HG03135 (cell line): ENCODE data around the gene NPNT.

ENCODE experiments used
- ATAC-seq: cut with Tn5 transposase; IDR thresholded peaks from one replicate; pipeline ENCODE4 v1.9.1; 2021; ENCODE audit warnings: mild to moderate bottlenecking, moderate library complexity; ENCODE audit not compliant: unreplicated experiment

NPNT gene

DNA sequence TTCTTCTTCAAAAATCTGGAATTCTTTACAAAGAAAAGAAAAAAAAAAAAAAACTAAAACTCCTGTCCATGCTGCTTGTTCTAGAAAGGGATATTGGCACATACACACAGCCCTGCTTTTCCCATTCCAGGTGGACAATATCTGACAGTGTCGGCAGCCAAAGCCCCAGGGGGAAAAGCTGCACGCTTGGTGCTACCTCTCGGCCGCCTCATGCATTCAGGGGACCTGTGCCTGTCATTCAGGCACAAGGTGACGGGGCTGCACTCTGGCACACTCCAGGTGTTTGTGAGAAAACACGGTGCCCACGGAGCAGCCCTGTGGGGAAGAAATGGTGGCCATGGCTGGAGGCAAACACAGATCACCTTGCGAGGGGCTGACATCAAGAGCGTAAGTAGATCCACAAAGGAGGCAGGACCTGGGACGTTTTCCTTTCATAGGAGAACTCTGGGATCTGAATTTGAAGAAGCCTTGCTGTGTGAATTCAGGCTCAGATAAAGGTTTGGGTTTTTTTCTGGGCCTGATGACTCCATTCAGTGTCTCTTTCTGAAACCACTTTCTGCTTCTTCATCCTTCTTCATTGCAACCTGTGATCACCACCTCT lies 71.9 kb downstream of the NPNT start:
- ATAC-seq = no peak

DNA sequence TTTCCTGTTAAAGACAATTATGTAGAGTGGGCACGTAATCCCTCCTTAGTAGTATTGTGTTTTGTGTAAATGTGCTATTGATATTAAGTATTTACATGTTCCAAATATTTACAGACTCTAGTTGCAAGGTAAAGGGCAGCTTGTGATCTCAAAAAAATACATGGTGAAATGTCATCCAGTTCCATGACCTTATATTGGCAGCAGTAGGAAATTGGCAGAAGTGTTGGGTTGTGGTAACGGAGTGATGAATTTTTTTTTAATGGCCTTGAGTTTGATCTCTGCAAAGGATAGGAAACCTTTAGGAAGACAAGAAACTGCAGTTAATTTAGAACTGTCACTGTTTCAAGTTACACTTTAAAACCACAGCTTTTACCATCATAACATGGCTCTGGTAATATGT lies 74.3 kb downstream of the NPNT start:
- ATAC-seq = no peak

- ATAC-seq = no peak
These were observed 75.1 kb downstream of the NPNT start for GRCh38 chr4:105970371-105970770.

DNA sequence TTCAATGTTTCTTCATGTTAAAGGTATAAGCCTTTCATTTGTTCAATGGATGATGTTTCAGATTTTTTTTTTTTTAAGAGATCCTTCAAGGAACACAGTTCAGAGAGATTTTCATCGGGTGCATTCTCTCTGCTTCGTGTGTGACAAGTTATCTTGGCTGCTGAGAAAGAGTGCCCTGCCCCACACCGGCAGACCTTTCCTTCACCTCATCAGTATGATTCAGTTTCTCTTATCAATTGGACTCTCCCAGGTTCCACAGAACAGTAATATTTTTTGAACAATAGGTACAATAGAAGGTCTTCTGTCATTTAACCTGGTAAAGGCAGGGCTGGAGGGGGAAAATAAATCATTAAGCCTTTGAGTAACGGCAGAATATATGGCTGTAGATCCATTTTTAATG lies 75.8 kb downstream of the NPNT start:
- ATAC-seq = no peak

DNA sequence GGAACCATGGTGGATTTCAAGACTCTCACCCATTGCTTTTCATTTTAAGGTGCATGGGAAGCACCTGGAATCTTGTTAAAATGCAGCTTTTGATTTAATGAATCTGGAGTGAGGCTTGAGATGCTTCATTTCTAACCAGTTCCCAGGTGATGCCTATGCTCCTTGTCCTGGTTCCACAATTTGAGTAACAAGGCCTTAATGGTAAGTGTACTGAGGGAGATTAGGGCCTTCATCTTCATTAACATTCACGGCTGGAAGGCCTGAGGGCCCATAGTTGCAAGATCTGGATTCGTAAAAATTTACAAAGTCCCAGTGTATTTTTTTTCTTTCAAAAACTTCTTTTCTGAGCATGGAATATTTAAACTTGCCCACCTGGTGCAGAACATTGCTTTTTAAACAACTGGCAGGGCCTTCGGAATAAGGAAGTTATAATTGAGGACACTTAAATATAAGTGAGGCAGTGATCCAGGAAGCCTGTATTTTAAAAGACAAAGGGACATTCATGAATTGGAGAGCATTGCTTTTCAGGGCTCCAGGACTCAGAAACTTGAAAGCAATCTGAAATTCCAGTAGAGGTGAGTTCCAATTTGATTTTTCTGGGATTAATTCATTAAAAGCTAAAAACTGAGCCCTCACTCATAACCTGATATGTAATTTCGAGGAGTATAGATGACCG lies 77.8 kb downstream of the NPNT start:
- ATAC-seq = no peak

DNA sequence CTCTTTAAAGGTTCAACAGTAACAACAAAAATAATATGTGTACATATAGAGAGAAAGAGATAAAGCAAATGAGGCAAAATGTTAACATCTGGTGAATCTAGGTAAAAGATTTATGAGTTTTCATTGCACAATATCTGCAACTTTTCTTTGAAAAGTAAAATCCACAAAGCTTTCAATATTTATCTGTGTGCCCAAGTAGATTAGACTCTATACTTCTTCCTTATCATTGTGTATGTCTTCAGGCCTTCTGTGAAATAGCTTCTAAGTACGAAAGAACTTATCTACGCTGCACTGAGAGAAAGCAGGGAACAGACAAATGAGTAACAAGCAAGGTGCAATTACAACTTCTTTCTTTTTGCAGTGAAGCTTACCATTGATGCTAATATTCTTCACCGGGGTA lies 81.6 kb downstream of the NPNT start:
- ATAC-seq = no peak

DNA sequence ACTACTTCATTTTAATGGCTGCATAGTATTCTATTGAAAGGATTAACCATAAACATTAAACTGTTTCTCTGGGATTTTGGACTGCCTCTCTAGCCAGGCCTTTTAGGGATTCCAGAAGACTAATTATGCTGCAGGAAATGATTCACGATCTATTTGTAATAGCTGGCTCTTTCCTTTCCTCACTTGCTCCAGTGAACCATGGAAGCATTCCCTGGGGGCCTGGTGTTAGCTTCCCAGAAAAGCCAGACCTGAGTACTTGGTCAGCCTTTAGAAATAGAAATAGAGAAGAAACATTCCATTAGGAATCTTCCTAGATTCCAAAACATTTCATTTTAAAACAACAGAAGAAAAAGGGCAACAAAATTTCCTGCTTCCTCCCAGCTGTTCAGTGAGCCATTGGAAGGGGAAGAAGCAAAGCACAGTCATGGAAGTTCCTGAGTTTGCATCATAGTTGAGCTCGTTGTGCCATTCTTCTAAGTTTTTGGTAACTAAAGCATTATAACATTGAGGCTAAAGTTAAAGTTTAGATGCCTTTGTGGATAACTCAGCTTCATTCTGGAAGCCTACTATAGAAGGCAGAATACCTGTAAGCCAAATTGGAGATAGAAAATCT lies 83.5 kb downstream of the NPNT start:
- no peak for ATAC-seq

- no peak for ATAC-seq
These were observed 84.2 kb downstream of the NPNT start for GRCh38 chr4:105979506-105979905.

DNA sequence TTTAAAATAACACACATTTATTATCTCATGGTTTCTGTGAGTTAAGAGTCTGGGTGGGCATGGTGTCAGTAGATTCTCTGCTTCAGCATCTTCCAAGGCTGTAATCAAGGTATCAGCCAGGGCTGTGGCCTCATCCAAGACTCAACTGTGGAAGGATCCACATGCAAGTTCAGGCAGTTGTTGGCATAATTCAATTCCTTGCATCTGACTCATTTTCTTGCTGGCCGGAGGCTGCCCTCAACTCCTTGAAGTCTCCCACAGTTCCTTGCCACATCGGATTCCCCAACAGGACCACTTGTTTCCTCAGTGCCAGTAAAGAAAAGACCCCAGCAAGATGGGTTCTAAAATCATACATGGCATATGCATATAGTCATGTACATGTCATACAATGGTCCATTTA lies 93.4 kb downstream of the NPNT start:
- ATAC-seq = no peak

- ATAC-seq = no peak
These were observed 94.4 kb downstream of the NPNT start for GRCh38 chr4:105989485-105990242.

- ATAC-seq = no peak
These were observed 95.7 kb downstream of the NPNT start for GRCh38 chr4:105990933-105991332.

- ATAC-seq = no peak
These were observed 96.5 kb downstream of the NPNT start for GRCh38 chr4:105991726-105992125.

DNA sequence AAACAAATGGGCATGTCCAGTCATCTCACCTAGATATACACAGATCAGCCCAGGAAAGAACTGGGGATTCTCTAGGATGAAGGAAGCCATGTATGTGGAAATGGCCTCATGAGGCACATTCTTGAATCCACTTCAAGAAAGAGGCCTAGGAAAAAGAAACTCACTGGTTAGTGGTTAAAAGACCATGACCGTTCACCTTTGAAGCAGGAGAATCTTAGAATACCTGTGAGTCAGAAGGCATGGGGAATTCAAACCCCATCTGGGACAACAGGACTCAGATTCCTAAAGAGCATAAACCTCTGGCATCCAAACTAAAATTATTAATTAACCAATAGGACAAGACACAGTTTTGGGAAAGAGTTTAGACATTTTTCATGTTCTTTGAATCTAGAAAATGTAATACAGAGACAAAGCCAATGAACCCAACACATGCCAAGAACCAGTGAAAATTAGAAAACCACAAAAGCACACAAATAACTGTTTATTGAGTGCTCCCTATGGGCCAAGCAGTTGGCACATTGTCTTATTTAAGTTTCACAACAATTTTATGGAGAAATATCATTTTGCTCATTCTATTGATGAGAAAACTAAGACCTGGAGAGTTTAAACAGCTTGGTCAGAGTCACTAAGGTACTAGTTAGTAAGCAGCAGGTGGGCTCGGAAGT lies 97.5 kb downstream of the NPNT start:
- ATAC-seq = no peak

- no peak for ATAC-seq
These were observed 98.8 kb downstream of the NPNT start for GRCh38 chr4:105994061-105994460.

DNA sequence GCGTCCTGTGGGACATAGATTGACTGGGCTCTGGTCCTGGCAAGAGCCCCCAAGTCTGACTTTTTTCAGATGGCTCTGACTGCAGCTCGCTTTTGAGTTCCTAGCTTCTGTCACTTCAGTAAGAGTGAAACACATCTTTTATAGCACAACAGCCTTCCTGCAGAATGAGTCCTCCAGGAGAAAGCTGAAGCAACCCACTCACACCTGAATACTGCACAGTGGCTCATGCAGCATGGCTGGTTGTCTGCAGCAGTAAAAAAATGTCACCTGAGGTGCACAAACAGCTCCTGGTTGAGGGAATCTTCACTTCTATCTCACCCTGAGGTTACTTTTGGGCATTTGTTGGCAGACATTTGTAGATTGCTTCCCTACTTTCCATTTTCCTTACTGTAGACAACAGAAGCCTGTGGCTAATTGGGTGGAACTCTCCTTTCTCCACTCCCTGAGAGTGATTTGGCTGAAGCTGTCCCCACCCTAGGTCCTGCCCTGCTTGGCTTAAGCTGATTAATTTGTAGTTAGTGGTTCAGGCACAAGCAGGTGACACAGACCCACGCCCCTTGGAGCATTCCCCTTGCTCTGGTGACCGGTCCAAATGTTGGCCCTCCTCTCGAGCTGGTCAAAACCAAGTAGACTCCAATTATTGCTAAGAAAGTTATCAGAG lies 99.7 kb downstream of the NPNT start:
- no peak for ATAC-seq

DNA sequence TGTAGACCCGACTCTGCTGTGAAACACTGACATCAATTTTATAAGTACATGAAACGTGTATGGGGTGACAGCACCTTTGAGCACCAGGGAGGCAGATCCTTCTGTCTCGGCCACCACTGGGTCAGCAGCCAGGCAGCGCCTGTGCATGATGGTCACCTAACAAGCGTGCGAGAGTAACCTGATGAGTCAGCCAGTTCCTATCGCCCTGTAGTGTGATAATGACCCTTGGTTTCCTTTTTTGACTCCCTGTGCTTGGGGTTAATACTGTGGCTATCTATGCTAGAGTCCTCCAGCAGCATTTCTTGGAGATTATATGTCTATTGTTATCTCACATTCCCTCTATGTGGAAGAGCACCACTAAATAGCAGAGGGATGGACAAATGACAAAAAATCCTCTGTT lies 101.6 kb downstream of the NPNT start:
- ATAC-seq = no peak

DNA sequence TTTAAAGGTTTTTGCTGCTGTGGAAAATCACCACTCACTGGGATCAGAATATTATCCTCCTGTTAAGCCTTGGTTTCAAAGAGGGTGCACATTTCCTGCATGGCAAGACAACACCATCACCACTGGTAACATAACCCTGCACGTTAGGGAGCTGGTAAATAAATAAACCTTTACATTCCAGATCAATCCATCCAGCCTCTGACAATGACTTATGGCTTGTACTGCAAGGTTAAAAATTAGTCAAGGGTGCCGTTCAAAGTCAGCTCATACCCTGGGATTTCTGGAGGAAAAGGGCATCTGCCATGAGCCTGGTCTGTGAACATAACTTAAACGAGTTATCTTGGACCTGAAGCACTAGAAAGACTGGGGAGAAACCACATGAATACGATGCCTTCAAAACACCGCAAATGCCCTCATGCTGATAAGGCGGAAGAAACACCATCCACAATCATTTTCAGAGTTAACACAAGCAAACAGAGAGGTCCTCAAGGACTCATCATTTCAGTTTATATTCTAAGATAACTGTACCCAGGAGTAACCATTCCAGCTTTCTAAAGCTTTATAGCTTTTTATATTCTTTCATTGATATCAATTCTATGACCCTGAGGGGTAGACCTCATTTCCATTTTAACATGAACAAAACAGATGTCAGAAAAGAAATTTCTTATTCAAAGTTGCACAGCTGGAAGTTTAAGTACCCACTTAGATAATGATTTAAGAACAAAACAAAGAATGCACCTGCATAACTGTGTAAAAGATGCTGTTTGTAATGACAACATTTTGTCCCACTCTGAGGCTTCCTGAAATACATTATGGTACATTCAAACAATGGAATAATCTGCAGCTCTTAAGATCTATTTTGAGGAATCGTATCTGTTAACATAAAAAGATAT lies 103.1 kb downstream of the NPNT start:
- ATAC-seq = no peak

GRCh38 chr4:106002994-106003393 lies 107.7 kb downstream of the NPNT start:
- ATAC-seq = no peak

DNA sequence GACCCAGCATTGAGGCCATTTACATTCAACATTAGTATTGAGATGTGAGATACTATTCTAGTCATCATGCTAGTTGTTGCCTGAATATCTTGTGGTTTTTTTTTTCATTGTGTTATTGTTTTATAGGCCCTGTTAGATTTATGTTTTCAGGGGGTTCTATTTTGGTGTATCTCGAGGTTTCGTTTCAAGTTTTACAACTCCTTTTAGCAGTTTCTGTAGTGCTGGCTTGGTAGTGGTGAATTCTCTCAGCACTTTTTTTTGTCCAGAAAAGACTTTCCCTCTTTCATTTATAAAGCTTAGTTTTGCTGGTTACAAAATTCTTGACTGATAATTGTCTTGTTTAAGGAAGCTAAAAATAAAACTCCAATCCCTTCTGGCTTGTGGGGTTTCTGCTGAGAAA lies 115.5 kb downstream of the NPNT start:
- ATAC-seq = no peak

DNA sequence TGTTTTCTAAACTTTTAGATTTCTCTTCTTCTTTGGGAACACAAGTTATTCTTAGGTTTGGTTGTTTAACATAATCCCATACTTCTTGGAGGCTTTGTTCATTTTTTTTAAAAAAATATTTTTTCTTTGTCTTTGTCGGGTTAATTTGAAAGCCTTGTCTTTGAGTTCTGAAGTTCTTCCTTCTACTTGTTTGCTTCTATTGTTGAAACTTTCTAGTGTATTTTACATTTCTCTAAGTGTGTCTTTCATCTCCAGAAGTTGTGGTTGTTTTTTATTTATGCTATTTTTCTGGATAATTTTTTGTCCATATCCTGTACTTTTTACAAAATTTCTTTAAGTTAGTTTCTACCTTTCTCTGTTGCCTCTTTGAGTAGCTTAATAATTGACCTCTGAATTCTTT lies 116.1 kb downstream of the NPNT start:
- no peak for ATAC-seq
